ENCODE measurements around the gene KCNC3.

KCNC3 gene

GRCh38 chr19:50287331-50287730, 41.8 kb downstream of the KCNC3 start:
- no peak for DNase-seq (ENCODE audit: low read depth, low spot score)
- Histone ChIP-seq H3K9me3 (ENCODE audit: insufficient read depth, low read length) (peaks cover 17% of the 10 kb centered on the region), H3K4me3 (ENCODE audit: insufficient read length, low read depth) (no peak overlapping the region), H3K36me3 (ENCODE audit: insufficient read depth, insufficient read length, low read length) (peaks cover 3% of the 10 kb centered on the region), H3K9ac (ENCODE audit: insufficient read length, low read depth) (no peak overlapping the region), H3K27me3 (ENCODE audit: insufficient read depth, insufficient read length) (no peaks in the 10 kb centered on the region), H3K4me1 (ENCODE audit: insufficient read depth, insufficient read length) (peaks cover 4% of the 10 kb centered on the region)
- TF ChIP-seq YY1 (IDR thresholded peaks at IDR 0.05; ENCODE audit: insufficient read depth, insufficient read length): no peak
- no peak for TF ChIP-seq ZNF274 (IDR thresholded peaks at IDR 0.05; ENCODE audit: low read depth, low read length)
- no peak for TF ChIP-seq SUZ12 (IDR thresholded peaks at IDR 0.05; ENCODE audit: extremely low read depth, insufficient read depth, insufficient read length)

DNA sequence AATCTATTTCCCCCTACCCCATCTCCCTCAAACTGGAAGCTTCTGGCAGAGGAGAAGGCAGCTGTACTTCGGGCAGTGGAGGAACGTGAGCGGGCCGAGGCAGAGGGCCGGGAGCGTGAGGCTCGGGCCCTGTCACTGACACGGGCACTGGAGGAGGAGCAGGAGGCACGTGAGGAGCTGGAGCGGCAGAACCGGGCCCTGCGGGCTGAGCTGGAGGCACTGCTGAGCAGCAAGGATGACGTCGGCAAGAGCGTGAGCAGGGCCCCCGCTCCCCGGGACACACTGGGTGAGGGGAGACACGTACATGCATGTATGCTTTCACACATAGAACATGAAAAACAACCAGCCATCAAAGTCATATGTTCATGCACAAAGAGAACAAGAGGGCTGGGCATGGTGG, 42.7 kb downstream of the KCNC3 start:
- no peak overlapping the region for H3K4me3 ChIP-seq (ENCODE audit: insufficient read length, low read depth)
- H3K9me3 ChIP-seq (ENCODE audit: insufficient read depth, low read length): peaks cover 17% of the 10 kb centered on the region
- H3K36me3 ChIP-seq (ENCODE audit: insufficient read depth, insufficient read length, low read length): peaks cover 7% of the 10 kb centered on the region
- H3K27me3 ChIP-seq (ENCODE audit: insufficient read depth, insufficient read length): no peaks in the 10 kb centered on the region
- no peak for TF ChIP-seq ZNF274 (IDR thresholded peaks at IDR 0.05; ENCODE audit: low read depth, low read length)
- no peak for DNase-seq (ENCODE audit: low read depth, low spot score)
- no peak overlapping the region for H3K9ac ChIP-seq (ENCODE audit: insufficient read length, low read depth)
- peaks cover 4% of the 10 kb centered on the region for H3K4me1 ChIP-seq (ENCODE audit: insufficient read depth, insufficient read length)

GRCh38 chr19:50285833-50286232, 43.3 kb downstream of the KCNC3 start:
- Histone ChIP-seq H3K36me3 (ENCODE audit: insufficient read depth, insufficient read length, low read length) (peaks cover 8% of the 10 kb centered on the region), H3K4me1 (ENCODE audit: insufficient read depth, insufficient read length) (peaks cover 3% of the 10 kb centered on the region), H3K4me3 (ENCODE audit: insufficient read length, low read depth) (no peak overlapping the region), H3K9ac (ENCODE audit: insufficient read length, low read depth) (no peak overlapping the region), H3K9me3 (ENCODE audit: insufficient read depth, low read length) (peaks cover 17% of the 10 kb centered on the region), H3K27me3 (ENCODE audit: insufficient read depth, insufficient read length) (no peaks in the 10 kb centered on the region)
- DNase-seq (ENCODE audit: low read depth, low spot score): no peak
- TF ChIP-seq SUZ12 (IDR thresholded peaks at IDR 0.05; ENCODE audit: extremely low read depth, insufficient read depth, insufficient read length) (no peak), YY1 (IDR thresholded peaks at IDR 0.05; ENCODE audit: insufficient read depth, insufficient read length) (no peak), ZNF274 (IDR thresholded peaks at IDR 0.05; ENCODE audit: low read depth, low read length) (no peak)

DNA sequence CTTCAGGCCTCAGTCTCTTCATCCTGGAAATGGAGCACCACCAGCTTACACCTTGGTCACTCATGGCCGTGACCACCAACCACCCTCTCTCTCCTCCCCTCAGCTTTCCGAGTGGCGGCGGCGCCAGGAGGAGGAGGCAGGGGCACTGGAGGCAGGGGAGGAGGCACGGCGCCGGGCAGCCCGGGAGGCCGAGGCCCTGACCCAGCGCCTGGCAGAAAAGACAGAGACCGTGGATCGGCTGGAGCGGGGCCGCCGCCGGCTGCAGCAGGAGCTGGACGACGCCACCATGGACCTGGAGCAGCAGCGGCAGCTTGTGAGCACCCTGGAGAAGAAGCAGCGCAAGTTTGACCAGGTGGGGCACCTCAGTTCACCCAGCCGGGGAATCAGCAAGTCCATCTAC, 47.7 kb downstream of the KCNC3 start:
- no peaks in the 10 kb centered on the region for H3K27me3 ChIP-seq (ENCODE audit: insufficient read depth, insufficient read length)
- H3K9me3 ChIP-seq (ENCODE audit: insufficient read depth, low read length): peaks cover 16% of the 10 kb centered on the region
- peaks cover 5% of the 10 kb centered on the region for H3K36me3 ChIP-seq (ENCODE audit: insufficient read depth, insufficient read length, low read length)
- H3K9ac ChIP-seq (ENCODE audit: insufficient read length, low read depth): no peak overlapping the region
- TF ChIP-seq SUZ12 (IDR thresholded peaks at IDR 0.05; ENCODE audit: extremely low read depth, insufficient read depth, insufficient read length) (no peak), YY1 (IDR thresholded peaks at IDR 0.05; ENCODE audit: insufficient read depth, insufficient read length) (no peak), ZNF274 (IDR thresholded peaks at IDR 0.05; ENCODE audit: low read depth, low read length) (no peak)
- H3K4me1 ChIP-seq (ENCODE audit: insufficient read depth, insufficient read length): no peaks in the 10 kb centered on the region
- no peak overlapping the region for H3K4me3 ChIP-seq (ENCODE audit: insufficient read length, low read depth)
- no peak for DNase-seq (ENCODE audit: low read depth, low spot score)

GRCh38 chr19:50280983-50281382, 48.2 kb downstream of the KCNC3 start:
- H3K27me3 ChIP-seq (ENCODE audit: insufficient read depth, insufficient read length): no peaks in the 10 kb centered on the region
- no peak overlapping the region for H3K9ac ChIP-seq (ENCODE audit: insufficient read length, low read depth)
- H3K9me3 ChIP-seq (ENCODE audit: insufficient read depth, low read length): peaks cover 11% of the 10 kb centered on the region
- H3K4me1 ChIP-seq (ENCODE audit: insufficient read depth, insufficient read length): no peaks in the 10 kb centered on the region
- TF ChIP-seq SUZ12 (IDR thresholded peaks at IDR 0.05; ENCODE audit: extremely low read depth, insufficient read depth, insufficient read length) (no peak), YY1 (IDR thresholded peaks at IDR 0.05; ENCODE audit: insufficient read depth, insufficient read length) (no peak), ZNF274 (IDR thresholded peaks at IDR 0.05; ENCODE audit: low read depth, low read length) (no peak)
- H3K36me3 ChIP-seq (ENCODE audit: insufficient read depth, insufficient read length, low read length): peaks cover 5% of the 10 kb centered on the region
- DNase-seq (ENCODE audit: low read depth, low spot score): no peak
- no peak overlapping the region for H3K4me3 ChIP-seq (ENCODE audit: insufficient read length, low read depth)

DNA sequence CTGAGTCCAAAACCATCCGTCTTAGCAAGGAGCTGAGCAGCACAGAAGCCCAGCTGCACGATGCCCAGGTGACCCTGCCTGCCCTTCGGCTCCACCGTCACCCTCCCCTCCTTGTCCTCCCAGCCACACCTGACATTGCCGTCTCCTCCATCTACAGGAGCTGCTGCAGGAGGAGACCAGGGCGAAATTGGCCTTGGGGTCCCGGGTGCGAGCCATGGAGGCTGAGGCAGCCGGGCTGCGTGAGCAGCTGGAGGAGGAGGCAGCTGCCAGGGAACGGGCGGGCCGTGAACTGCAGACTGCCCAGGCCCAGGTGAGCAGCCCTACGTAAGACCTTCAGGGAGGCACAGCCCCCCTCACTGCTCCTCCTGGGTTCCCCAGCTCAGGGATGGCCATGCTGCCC, 49.1 kb downstream of the KCNC3 start:
- H3K4me1 ChIP-seq (ENCODE audit: insufficient read depth, insufficient read length): no peaks in the 10 kb centered on the region
- H3K4me3 ChIP-seq (ENCODE audit: insufficient read length, low read depth): no peak overlapping the region
- H3K36me3 ChIP-seq (ENCODE audit: insufficient read depth, insufficient read length, low read length): peaks cover 5% of the 10 kb centered on the region
- H3K9ac ChIP-seq (ENCODE audit: insufficient read length, low read depth): no peak overlapping the region
- no peak for TF ChIP-seq SUZ12 (IDR thresholded peaks at IDR 0.05; ENCODE audit: extremely low read depth, insufficient read depth, insufficient read length)
- TF ChIP-seq ZNF274 (IDR thresholded peaks at IDR 0.05; ENCODE audit: low read depth, low read length): no peak
- TF ChIP-seq YY1 (IDR thresholded peaks at IDR 0.05; ENCODE audit: insufficient read depth, insufficient read length): no peak
- H3K27me3 ChIP-seq (ENCODE audit: insufficient read depth, insufficient read length): no peaks in the 10 kb centered on the region
- no peak for DNase-seq (ENCODE audit: low read depth, low spot score)
- H3K9me3 ChIP-seq (ENCODE audit: insufficient read depth, low read length): peaks cover 2% of the 10 kb centered on the region; the same call in 1 of the 2 replicates

GRCh38 chr19:50277966-50278580, 51.1 kb downstream of the KCNC3 start:
- Histone ChIP-seq H3K9me3 (ENCODE audit: insufficient read depth, low read length) (no peaks in the 10 kb centered on the region), H3K9ac (ENCODE audit: insufficient read length, low read depth) (no peak overlapping the region), H3K4me3 (ENCODE audit: insufficient read length, low read depth) (no peak overlapping the region), H3K27me3 (ENCODE audit: insufficient read depth, insufficient read length) (no peaks in the 10 kb centered on the region), H3K36me3 (ENCODE audit: insufficient read depth, insufficient read length, low read length) (peaks cover 5% of the 10 kb centered on the region), H3K4me1 (ENCODE audit: insufficient read depth, insufficient read length) (no peaks in the 10 kb centered on the region)
- DNase-seq (ENCODE audit: low read depth, low spot score): no peak
- TF ChIP-seq SUZ12 (IDR thresholded peaks at IDR 0.05; ENCODE audit: extremely low read depth, insufficient read depth, insufficient read length): no peak
- no peak for TF ChIP-seq ZNF274 (IDR thresholded peaks at IDR 0.05; ENCODE audit: low read depth, low read length)
- TF ChIP-seq YY1 (IDR thresholded peaks at IDR 0.05; ENCODE audit: insufficient read depth, insufficient read length): no peak

All from NT2/D1 (cell line).